H9 (cell line): ENCODE results near the gene TMEM161A. TPM values are rescaled to one million over a fixed set of nuclear protein-coding genes. Genes with fewer than 3 reads are reported as not detected.

Experiments used
- DNase-seq: peaks from one replicate; pipeline ENCODE4 v3.0.0-alpha.2; 2017
- H2AFZ ChIP-seq: one replicate; pipeline ENCODE4 v1.6.1; 2013; ENCODE audit warnings: mild to moderate bottlenecking, low read length, control low read depth, moderate library complexity
- H2AK5ac ChIP-seq: 2 replicates; pipeline ENCODE4 v1.6.1; 2013; ENCODE audit warnings: low read length, control low read depth, mixed read lengths; ENCODE audit not compliant: insufficient read length
- H2BK120ac ChIP-seq: one replicate; pipeline ENCODE4 v1.6.1; 2013; ENCODE audit warnings: low read depth, mild to moderate bottlenecking, low read length, control low read depth, inconsistent platforms; ENCODE audit not compliant: poor library complexity, severe bottlenecking
- H2BK12ac ChIP-seq: 2 replicates; pipeline ENCODE4 v1.6.1; 2013; ENCODE audit warnings: low read length, control low read depth, mixed read lengths, low read depth; ENCODE audit not compliant: insufficient read length
- H2BK15ac ChIP-seq: 2 replicates; pipeline ENCODE4 v1.6.1; 2013; ENCODE audit warnings: low read depth, low read length, control low read depth
- H2BK20ac ChIP-seq: one replicate; pipeline ENCODE4 v1.6.1; 2013; ENCODE audit warnings: low read depth, mild to moderate bottlenecking, low read length, control low read depth, inconsistent platforms; ENCODE audit not compliant: poor library complexity, severe bottlenecking
- H2BK5ac ChIP-seq: 2 replicates; pipeline ENCODE4 v1.6.1; 2013; ENCODE audit warnings: low read length, control low read depth, mixed read lengths; ENCODE audit not compliant: insufficient read length
- H3K14ac ChIP-seq: 2 replicates; pipeline ENCODE4 v1.6.1; 2013; ENCODE audit warnings: low read length, control low read depth; ENCODE audit not compliant: insufficient read depth
- H3K18ac ChIP-seq: 2 replicates; pipeline ENCODE4 v1.6.1; 2013; ENCODE audit warnings: low read depth, mild to moderate bottlenecking, mixed read lengths, low read length, control low read depth; ENCODE audit not compliant: insufficient read length
- H3K23ac ChIP-seq: 2 replicates; pipeline ENCODE4 v1.6.1; 2013; ENCODE audit warnings: low read length, control low read depth, mixed read lengths, low read depth; ENCODE audit not compliant: insufficient read length
- H3K23me2 ChIP-seq: 2 replicates; pipeline ENCODE4 v1.6.1; 2013; ENCODE audit warnings: low read depth, mild to moderate bottlenecking, mixed read lengths, low read length, control low read depth; ENCODE audit not compliant: insufficient read length, poor library complexity, severe bottlenecking
- H3K27ac ChIP-seq: 2 replicates; pipeline ENCODE4 v1.5.1; 2013; ENCODE audit warnings: low read length, control low read depth, mixed read lengths, low read depth; ENCODE audit not compliant: insufficient read length
- H3K27me3 ChIP-seq: 2 replicates; pipeline ENCODE4 v1.6.1; 2013; ENCODE audit warnings: low read length, control low read depth, inconsistent platforms; ENCODE audit not compliant: insufficient read depth
- H3K4ac ChIP-seq: 2 replicates; pipeline ENCODE4 v1.6.1; 2013; ENCODE audit warnings: low read depth, mild to moderate bottlenecking, control low read depth, inconsistent platforms, low read length, moderate library complexity
- H3K4me1 ChIP-seq: 2 replicates; pipeline ENCODE4 v1.6.1; 2013; ENCODE audit warnings: low read length, control low read depth, inconsistent platforms; ENCODE audit not compliant: insufficient read depth
- H3K4me2 ChIP-seq: 2 replicates; pipeline ENCODE4 v1.6.1; 2013; ENCODE audit warnings: low read length, control low read depth, mixed read lengths; ENCODE audit not compliant: insufficient read length, insufficient read depth
- H3K56ac ChIP-seq: 2 replicates; pipeline ENCODE4 v1.6.1; 2013; ENCODE audit warnings: low read depth, mild to moderate bottlenecking, mixed read lengths, low read length, control low read depth; ENCODE audit not compliant: insufficient read length
- H3K79me1 ChIP-seq: 2 replicates; pipeline ENCODE4 v1.6.1; 2013; ENCODE audit warnings: low read depth, mild to moderate bottlenecking, moderate library complexity, low read length, control low read depth, inconsistent platforms; ENCODE audit not compliant: insufficient read depth, poor library complexity, severe bottlenecking
- H3K79me2 ChIP-seq: 2 replicates; pipeline ENCODE4 v1.6.1; 2013; ENCODE audit warnings: low read length, control low read depth, inconsistent platforms; ENCODE audit not compliant: insufficient read depth
- H3K9ac ChIP-seq: 2 replicates; pipeline ENCODE4 v1.6.1; 2013; ENCODE audit warnings: low read length, control low read depth, mixed read lengths; ENCODE audit not compliant: insufficient read length; ENCODE audit errors: extremely low read depth
- H3K9me3 ChIP-seq: one replicate; pipeline ENCODE4 v1.6.1; 2013; ENCODE audit warnings: low read depth, low read length, inconsistent platforms; ENCODE audit not compliant: control insufficient read depth
- H3T11ph ChIP-seq: one replicate; pipeline ENCODE4 v1.6.1; 2013; ENCODE audit warnings: mild to moderate bottlenecking, low read length, control low read depth, inconsistent platforms
- H4K20me1 ChIP-seq: one replicate; pipeline ENCODE4 v1.6.1; 2013; ENCODE audit not compliant: control insufficient read depth, insufficient read length, insufficient read depth
- H4K5ac ChIP-seq: 2 replicates; pipeline ENCODE4 v1.6.1; 2013; ENCODE audit warnings: low read depth, mild to moderate bottlenecking, mixed read lengths, low read length, control low read depth; ENCODE audit not compliant: insufficient read length
- H4K8ac ChIP-seq: replicated peaks from 2 replicates; pipeline ENCODE4 v1.6.1; 2013; ENCODE audit warnings: low read length, control low read depth, mixed read lengths, low read depth; ENCODE audit not compliant: insufficient read length
- H4K91ac ChIP-seq: 2 replicates; pipeline ENCODE4 v1.6.1; 2013; ENCODE audit warnings: low read depth, mild to moderate bottlenecking, moderate library complexity, mixed read lengths, low read length, control low read depth; ENCODE audit not compliant: insufficient read length
- H3K27ac Mint-ChIP-seq, 3 experiments: 2 replicates in 2 of 3; 3 replicates in 1 of 3; pipeline ENCODE4 v1.8.0; 2020 to 2021; ENCODE audit warnings: mixed read lengths in 3 of 3, mild to moderate bottlenecking in 1 of 3, moderate library complexity in 1 of 3
- H3K27me3 Mint-ChIP-seq: 2 replicates; pipeline ENCODE4 v1.8.0; 2021; ENCODE audit warnings: low read depth, mild to moderate bottlenecking, moderate library complexity, mixed read lengths
- H3K36me3 Mint-ChIP-seq, 3 experiments: 2 replicates in 2 of 3; 3 replicates in 1 of 3; pipeline ENCODE4 v1.8.0; 2020 to 2021; ENCODE audit warnings: low read depth in 3 of 3, mixed read lengths in 3 of 3; ENCODE audit not compliant: insufficient read depth in 1 of 3
- H3K4me1 Mint-ChIP-seq, 2 experiments: 2 replicates each; pipeline ENCODE4 v1.8.0; 2020; ENCODE audit warnings: mixed read lengths in 2 of 2
- H3K4me3 Mint-ChIP-seq, 2 experiments: 2 replicates in 1 of 2; 3 replicates in 1 of 2; pipeline ENCODE4 v1.8.0; 2020 to 2021; ENCODE audit warnings: mild to moderate bottlenecking in 2 of 2, mixed read lengths in 2 of 2, moderate library complexity in 1 of 2
- H3K9me3 Mint-ChIP-seq, 2 experiments: 2 replicates in 1 of 2; 3 replicates in 1 of 2; pipeline ENCODE4 v1.8.0; 2020; ENCODE audit warnings: mild to moderate bottlenecking in 2 of 2, mixed read lengths in 2 of 2, moderate library complexity in 1 of 2
- WGBS: extraction: QIAGEN DNeasy Blood & Tissue Kit; methylation state at CpG from one replicate; pipeline ENCODE4 v1.1.7; 2013; ENCODE audit warnings: missing lambda C conversion rate, low lambda C conversion rate, mixed read lengths; ENCODE audit not compliant: insufficient read length; ENCODE audit errors: extremely low coverage; 5-methylcytosine and 5-hydroxymethylcytosine counted together
- total RNA-seq: library from RNA; stranded (reverse); gene quantifications from 2 replicates; pipeline ENCODE4 v1.2.1, GENCODE V29; 2021
- TF ChIP-seq, protein P1 (sequence below): fragments of 200-600 bp; sonication (generic); conservative IDR thresholded peaks from 3 replicates; pipeline ENCODE4 v1.8.0; 2021; ENCODE audit warnings: antibody characterized with exemption, mild to moderate bottlenecking

Gene TMEM161A
- total RNA-seq, 1 experiment from 2014 or later = 40.9 TPM

- no peak overlapping the region for H3K4me3 Mint-ChIP-seq
- H4K8ac ChIP-seq = no peak overlapping the region
- H2BK15ac ChIP-seq = no peak overlapping the region
- no peak overlapping the region for H3K27ac ChIP-seq
- H3K9me3 ChIP-seq = no peaks in the 10 kb centered on the region
- no peak overlapping the region for H4K91ac ChIP-seq
- no peak overlapping the region for H2AK5ac ChIP-seq
- no peak overlapping the region for H3K9ac ChIP-seq
- peaks cover 13 to 23% (median 21%) of the 10 kb centered on the region in 3 experiments for H3K36me3 Mint-ChIP-seq
- H2BK20ac ChIP-seq = no peak overlapping the region
- H3K27me3 Mint-ChIP-seq = no peaks in the 10 kb centered on the region
- H2BK5ac ChIP-seq = no peak overlapping the region
- WGBS = no CpG with 5 or more reads among the region's 9 CpGs
- H3T11ph ChIP-seq = no peak overlapping the region
- H3K27me3 ChIP-seq = no peaks in the 10 kb centered on the region
- H4K20me1 ChIP-seq = no peaks in the 10 kb centered on the region
- H3K18ac ChIP-seq = no peak overlapping the region
- H4K5ac ChIP-seq = no peak overlapping the region
- no peaks in the 10 kb centered on the region for H3K79me2 ChIP-seq
- no peak overlapping the region for H2AFZ ChIP-seq
- no peak overlapping the region for H3K27ac Mint-ChIP-seq
- H3K4me2 ChIP-seq = no peak overlapping the region
- H3K9me3 Mint-ChIP-seq = no peaks in the 10 kb centered on the region
- DNase-seq = no peak
- H2BK120ac ChIP-seq = no peak overlapping the region
- TF ChIP-seq, protein P1, sequence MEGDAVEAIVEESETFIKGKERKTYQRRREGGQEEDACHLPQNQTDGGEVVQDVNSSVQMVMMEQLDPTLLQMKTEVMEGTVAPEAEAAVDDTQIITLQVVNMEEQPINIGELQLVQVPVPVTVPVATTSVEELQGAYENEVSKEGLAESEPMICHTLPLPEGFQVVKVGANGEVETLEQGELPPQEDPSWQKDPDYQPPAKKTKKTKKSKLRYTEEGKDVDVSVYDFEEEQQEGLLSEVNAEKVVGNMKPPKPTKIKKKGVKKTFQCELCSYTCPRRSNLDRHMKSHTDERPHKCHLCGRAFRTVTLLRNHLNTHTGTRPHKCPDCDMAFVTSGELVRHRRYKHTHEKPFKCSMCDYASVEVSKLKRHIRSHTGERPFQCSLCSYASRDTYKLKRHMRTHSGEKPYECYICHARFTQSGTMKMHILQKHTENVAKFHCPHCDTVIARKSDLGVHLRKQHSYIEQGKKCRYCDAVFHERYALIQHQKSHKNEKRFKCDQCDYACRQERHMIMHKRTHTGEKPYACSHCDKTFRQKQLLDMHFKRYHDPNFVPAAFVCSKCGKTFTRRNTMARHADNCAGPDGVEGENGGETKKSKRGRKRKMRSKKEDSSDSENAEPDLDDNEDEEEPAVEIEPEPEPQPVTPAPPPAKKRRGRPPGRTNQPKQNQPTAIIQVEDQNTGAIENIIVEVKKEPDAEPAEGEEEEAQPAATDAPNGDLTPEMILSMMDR = no peak
- H3K14ac ChIP-seq = no peak overlapping the region
- no peak overlapping the region for H2BK12ac ChIP-seq
- no peak overlapping the region for H3K23ac ChIP-seq
- H3K56ac ChIP-seq = no peak overlapping the region
- peaks cover 0 to 3% of the 10 kb centered on the region in 2 experiments; a peak in 2 of 4 replicates for H3K4me1 Mint-ChIP-seq
- no peaks in the 10 kb centered on the region for H3K79me1 ChIP-seq
- no peak overlapping the region for H3K4ac ChIP-seq
- H3K4me1 ChIP-seq = no peaks in the 10 kb centered on the region
- H3K23me2 ChIP-seq = no peaks in the 10 kb centered on the region
Measured at GRCh38 chr19:19181488-19181998, 43.3 kb upstream of the TMEM161A start.
